Thyroid gland (tissue), 4 donors: ENCODE measurements around the gene DYRK1A.

Experiments used
- POLR2A ChIP-seq, 2 donors: fragments of 450-650 bp; IDR thresholded peaks; one replicate each; pipeline ENCODE4 v1.6.1; 2017; ENCODE audit warnings: antibody characterized with exemption in 2 of 2, mild to moderate bottlenecking in 2 of 2, moderate library complexity in 1 of 2
- TF ChIP-seq, protein P1 (sequence below), 6 experiments: fragments of 200-600 bp in 3 of 6; fragments of 450-650 bp in 3 of 6; sonication (generic) in 3 of 6; IDR thresholded peaks; one replicate each; pipeline ENCODE4 v1.5.1; 2016 to 2019; ENCODE audit warnings: antibody characterized with exemption in 6 of 6, mild to moderate bottlenecking in 2 of 6, inconsistent platforms in 1 of 6, moderate library complexity in 1 of 6

DNA sequence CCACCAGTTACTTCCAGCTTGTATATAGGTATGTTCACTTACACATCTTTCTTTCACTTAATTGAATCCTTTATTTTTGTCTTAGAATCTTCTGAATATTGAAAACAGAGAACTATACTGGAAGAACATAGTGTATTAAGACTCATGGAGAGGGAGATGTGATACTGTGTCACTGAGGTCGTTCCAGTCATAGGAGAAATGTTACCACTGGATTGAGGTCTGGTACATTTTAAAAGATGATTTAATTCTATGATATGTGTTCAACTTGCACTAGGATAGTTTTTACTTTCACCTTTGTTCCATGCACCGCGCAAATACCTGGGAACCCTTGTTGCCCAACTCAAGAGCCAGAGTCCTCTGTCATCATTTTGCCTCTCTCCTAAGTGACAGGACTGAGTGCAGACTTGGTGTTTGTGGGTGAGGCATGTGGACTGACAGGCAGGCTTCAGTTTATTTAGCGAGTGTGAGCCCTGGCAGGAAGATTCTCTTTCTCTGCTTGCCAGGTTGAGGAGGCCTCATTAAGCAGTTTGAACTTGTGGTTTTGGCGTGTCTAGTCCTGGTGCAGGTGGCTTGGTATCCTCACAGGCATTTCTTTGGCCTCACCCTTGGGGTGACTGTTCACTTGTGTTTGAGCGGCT lies 63.7 kb downstream of the DYRK1A start:
- TF ChIP-seq POLR2A (IDR thresholded peaks at IDR 0.05), result no peak
- TF ChIP-seq, protein P1, sequence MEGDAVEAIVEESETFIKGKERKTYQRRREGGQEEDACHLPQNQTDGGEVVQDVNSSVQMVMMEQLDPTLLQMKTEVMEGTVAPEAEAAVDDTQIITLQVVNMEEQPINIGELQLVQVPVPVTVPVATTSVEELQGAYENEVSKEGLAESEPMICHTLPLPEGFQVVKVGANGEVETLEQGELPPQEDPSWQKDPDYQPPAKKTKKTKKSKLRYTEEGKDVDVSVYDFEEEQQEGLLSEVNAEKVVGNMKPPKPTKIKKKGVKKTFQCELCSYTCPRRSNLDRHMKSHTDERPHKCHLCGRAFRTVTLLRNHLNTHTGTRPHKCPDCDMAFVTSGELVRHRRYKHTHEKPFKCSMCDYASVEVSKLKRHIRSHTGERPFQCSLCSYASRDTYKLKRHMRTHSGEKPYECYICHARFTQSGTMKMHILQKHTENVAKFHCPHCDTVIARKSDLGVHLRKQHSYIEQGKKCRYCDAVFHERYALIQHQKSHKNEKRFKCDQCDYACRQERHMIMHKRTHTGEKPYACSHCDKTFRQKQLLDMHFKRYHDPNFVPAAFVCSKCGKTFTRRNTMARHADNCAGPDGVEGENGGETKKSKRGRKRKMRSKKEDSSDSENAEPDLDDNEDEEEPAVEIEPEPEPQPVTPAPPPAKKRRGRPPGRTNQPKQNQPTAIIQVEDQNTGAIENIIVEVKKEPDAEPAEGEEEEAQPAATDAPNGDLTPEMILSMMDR (IDR thresholded peaks at IDR 0.05), result no peak
